Measurements from ENCODE around the gene ZNF608. TPM values are rescaled to one million over a fixed set of nuclear protein-coding genes. Genes with fewer than 3 reads are reported as not detected.

ZNF608 gene
- total RNA-seq, 1 experiment from 2014 or later, result 5.6 TPM

- H3K36me3 ChIP-seq (ENCODE audit: control insufficient read depth in 1 of 2, insufficient read depth in 2 of 2, low read length in 2 of 2), result no peaks in the 10 kb centered on the region
- no peaks in the 10 kb centered on the region for H3K9me3 ChIP-seq (ENCODE audit: control insufficient read depth in 1 of 2, insufficient read depth in 1 of 2, low read depth in 1 of 2, low read length in 2 of 2)
- H3K27me3 ChIP-seq (ENCODE audit: insufficient read depth, low read length), result no peaks in the 10 kb centered on the region
- no peak overlapping the region for H3K4me2 ChIP-seq (ENCODE audit: low read length)
- H3K9me2 ChIP-seq (ENCODE audit: insufficient read depth), result no peaks in the 10 kb centered on the region
- ATAC-seq (no peak), DNase-seq (ENCODE audit: low read depth, low spot score) (no peak)
- no TSS peak for BruUV-seq (replicated peaks)
- H3K4me1 ChIP-seq (ENCODE audit: control insufficient read depth in 1 of 2, insufficient read depth in 2 of 2, low read length in 2 of 2), result peaks cover 0 to 1% of the 10 kb centered on the region in 2 experiments; a peak in 2 of 4 replicates
- POLR2A ChIA-PET, result no interaction called here
- H2AFZ ChIP-seq (ENCODE audit: low read depth, low read length, poor library complexity, severe bottlenecking), result no peak overlapping the region
- H3K79me2 ChIP-seq (ENCODE audit: insufficient read depth, low read length), result no peaks in the 10 kb centered on the region
- CTCF ChIA-PET, result no interaction called here
- no peak overlapping the region for H3K9ac ChIP-seq (ENCODE audit: low read length)
- RAD21 ChIA-PET (ENCODE audit: low non-redundant PET in 1 of 2, low total read pairs in 2 of 2, uncharacterized antibody in 2 of 2, unreplicated experiment in 2 of 2), result no interaction called here
- H3K27ac ChIP-seq (ENCODE audit: low read depth, low read length), result no peak overlapping the region
- no peak overlapping the region for H3K4me3 ChIP-seq (replicated peaks in 1 of 2; ENCODE audit: low read depth in 1 of 2, low read length in 2 of 2)
- TF ChIP-seq SP1 (IDR thresholded peaks at IDR 0.05; ENCODE audit: low read depth) (no peak), ATF3 (IDR thresholded peaks at IDR 0.05) (no peak), TCF7L2 (IDR thresholded peaks at IDR 0.05; ENCODE audit: borderline replicate concordance, extremely low read depth, insufficient read depth, insufficient read length) (no peak), POLR2A (IDR thresholded peaks at IDR 0.05; ENCODE audit: borderline replicate concordance, extremely low read depth, insufficient read depth, insufficient read length) (no peak), CEBPB (IDR thresholded peaks at IDR 0.05; ENCODE audit: low read depth) (no peak), RAD21 (IDR thresholded peaks at IDR 0.05; ENCODE audit: low read depth) (no peak)
- intact Hi-C loops (cut with micrococcal nuclease), result no loop called here
- H4K20me1 ChIP-seq (ENCODE audit: insufficient read depth), result no peaks in the 10 kb centered on the region
Observed at GRCh38 chr5:124728331-124728967, 18.0 kb downstream of the ZNF608 start.

GRCh38 chr5:124726631-124727362 is 19.6 kb downstream of the ZNF608 start:
- H3K36me3 ChIP-seq (ENCODE audit: control insufficient read depth in 1 of 2, insufficient read depth in 2 of 2, low read length in 2 of 2), result no peaks in the 10 kb centered on the region
- BruUV-seq (replicated peaks), result no TSS peak
- intact Hi-C loops (cut with micrococcal nuclease), result no loop called here
- no peaks in the 10 kb centered on the region for H3K27me3 ChIP-seq (ENCODE audit: insufficient read depth, low read length)
- H3K9me3 ChIP-seq (ENCODE audit: control insufficient read depth in 1 of 2, insufficient read depth in 1 of 2, low read depth in 1 of 2, low read length in 2 of 2), result no peaks in the 10 kb centered on the region
- RAD21 ChIA-PET (ENCODE audit: low non-redundant PET in 1 of 2, low total read pairs in 2 of 2, uncharacterized antibody in 2 of 2, unreplicated experiment in 2 of 2), result interaction anchor here in 1 of 2 experiments (0.6 kb wide), 1 partner anchor 20 kb away, joined by 3 read pairs; the partner anchor contains the start of gene ZNF608
- no peaks in the 10 kb centered on the region for H4K20me1 ChIP-seq (ENCODE audit: insufficient read depth)
- H3K4me2 ChIP-seq (ENCODE audit: low read length), result no peak overlapping the region
- ATAC-seq (no peak), DNase-seq (ENCODE audit: low read depth, low spot score) (no peak)
- CTCF ChIA-PET, result no interaction called here
- H2AFZ ChIP-seq (ENCODE audit: low read depth, low read length, poor library complexity, severe bottlenecking), result no peak overlapping the region
- no peak for TF ChIP-seq ZFX (IDR thresholded peaks at IDR 0.05)
- TF ChIP-seq ELF1 (IDR thresholded peaks at IDR 0.05; ENCODE audit: borderline replicate concordance, low read depth), result no peak
- no peaks in the 10 kb centered on the region for H3K79me2 ChIP-seq (ENCODE audit: insufficient read depth, low read length)
- no peaks in the 10 kb centered on the region for H3K9me2 ChIP-seq (ENCODE audit: insufficient read depth)
- peaks cover 0 to 7% of the 10 kb centered on the region in 2 experiments; a peak in 2 of 4 replicates for H3K4me1 ChIP-seq (ENCODE audit: control insufficient read depth in 1 of 2, insufficient read depth in 2 of 2, low read length in 2 of 2)
- no peak overlapping the region for H3K4me3 ChIP-seq (replicated peaks in 1 of 2; ENCODE audit: low read depth in 1 of 2, low read length in 2 of 2)
- no peak overlapping the region for H3K27ac ChIP-seq (ENCODE audit: low read depth, low read length)
- H3K9ac ChIP-seq (ENCODE audit: low read length), result no peak overlapping the region
- POLR2A ChIA-PET, result interaction anchor here (0.7 kb wide), 1 partner anchor 12 kb away, joined by 3 read pairs; no protein-coding TSS in a partner anchor

Measured in HCT116 (cell line).